OCI-LY1 (cell line): Measurements from ENCODE around the gene DPF1.

Source experiments
- EZH2 ChIP-seq: fragments of 200-600 bp; sonication (generic), shearing (Covaris generic); IDR thresholded peaks from 2 replicates; pipeline ENCODE4 v1.8.0; 2017; ENCODE audit warnings: borderline replicate concordance, mixed run types, mild to moderate bottlenecking, antibody characterized with exemption, low read length, moderate library complexity, mixed read lengths
- TF ChIP-seq, protein P1 (sequence below): fragments of 200-600 bp; sonication (generic), shearing (Covaris generic); IDR thresholded peaks from 2 replicates; pipeline ENCODE4 v1.5.1; 2017; ENCODE audit warnings: mild to moderate bottlenecking, antibody characterized with exemption, low read length, moderate library complexity, mixed read lengths

GRCh38 chr19:38224014-38224862 lies at the start of gene DPF1:
- no peak for TF ChIP-seq EZH2
- TF ChIP-seq, protein P1, sequence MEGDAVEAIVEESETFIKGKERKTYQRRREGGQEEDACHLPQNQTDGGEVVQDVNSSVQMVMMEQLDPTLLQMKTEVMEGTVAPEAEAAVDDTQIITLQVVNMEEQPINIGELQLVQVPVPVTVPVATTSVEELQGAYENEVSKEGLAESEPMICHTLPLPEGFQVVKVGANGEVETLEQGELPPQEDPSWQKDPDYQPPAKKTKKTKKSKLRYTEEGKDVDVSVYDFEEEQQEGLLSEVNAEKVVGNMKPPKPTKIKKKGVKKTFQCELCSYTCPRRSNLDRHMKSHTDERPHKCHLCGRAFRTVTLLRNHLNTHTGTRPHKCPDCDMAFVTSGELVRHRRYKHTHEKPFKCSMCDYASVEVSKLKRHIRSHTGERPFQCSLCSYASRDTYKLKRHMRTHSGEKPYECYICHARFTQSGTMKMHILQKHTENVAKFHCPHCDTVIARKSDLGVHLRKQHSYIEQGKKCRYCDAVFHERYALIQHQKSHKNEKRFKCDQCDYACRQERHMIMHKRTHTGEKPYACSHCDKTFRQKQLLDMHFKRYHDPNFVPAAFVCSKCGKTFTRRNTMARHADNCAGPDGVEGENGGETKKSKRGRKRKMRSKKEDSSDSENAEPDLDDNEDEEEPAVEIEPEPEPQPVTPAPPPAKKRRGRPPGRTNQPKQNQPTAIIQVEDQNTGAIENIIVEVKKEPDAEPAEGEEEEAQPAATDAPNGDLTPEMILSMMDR = peak; percentile 53
